ENCODE results near the gene LDHD.

Gene LDHD

GRCh38 chr16:75062135-75062975, 54.2 kb downstream of the LDHD start:
- DNase-seq (ENCODE audit: low spot score), result no peak

Data from CD4-positive, alpha-beta T cell treated with Interleukin-15 for 4 hours (primary cell).